Measurements from ENCODE around the gene ASGR1. TPM values are rescaled to one million over a fixed set of nuclear protein-coding genes. Genes with fewer than 3 reads are reported as not detected.

Gene ASGR1
- polyA plus RNA-seq, 1 donor from 2014 or later: 80.2 TPM

- Histone ChIP-seq H2AFZ (ENCODE audit: low read depth, low read length) (no peak overlapping the region), H3K4me2 (ENCODE audit: low read length) (no peak overlapping the region), H3K79me2 (replicated peaks; ENCODE audit: insufficient read depth, low read length) (peaks cover 60% of the 10 kb centered on the region), H3F3A (ENCODE audit: insufficient read depth, low read length, poor library complexity, severe bottlenecking) (peaks cover 4% of the 10 kb centered on the region), H3K27me3 (ENCODE audit: insufficient read depth, low read depth, low read length) (no peaks in the 10 kb centered on the region), H3K9me3 (ENCODE audit: low read length) (no peaks in the 10 kb centered on the region), H3K4me3 (ENCODE audit: low read length) (no peak overlapping the region), H3K36me3 (ENCODE audit: insufficient read depth, low read length) (no peaks in the 10 kb centered on the region), H3K9ac (ENCODE audit: low read length) (peak overlapping the region; percentile 29), H3K9me2 (ENCODE audit: insufficient read depth, low read length) (no peaks in the 10 kb centered on the region), H4K20me1 (ENCODE audit: insufficient read depth) (no peaks in the 10 kb centered on the region), H3K27ac (ENCODE audit: low read length) (peak overlapping the region; percentile 20)
- TF ChIP-seq EP300 (conservative IDR thresholded peaks at IDR 0.05; ENCODE audit: poor library complexity, severe bottlenecking) (no peak), POLR2AphosphoS5 (IDR thresholded peaks at IDR 0.05) (no peak), TAF1 (IDR thresholded peaks at IDR 0.05; ENCODE audit: low read depth) (no peak), RAD21 (conservative IDR thresholded peaks at IDR 0.05) (no peak), SMC3 (conservative IDR thresholded peaks at IDR 0.05; ENCODE audit: poor library complexity) (no peak), MXI1 (conservative IDR thresholded peaks at IDR 0.05; ENCODE audit: poor library complexity, severe bottlenecking) (no peak), EZH2 (IDR thresholded peaks at IDR 0.05; ENCODE audit: borderline replicate concordance, insufficient read depth, low read length, poor library complexity, severe bottlenecking) (no peak)
- TF ChIP-seq, protein P1, sequence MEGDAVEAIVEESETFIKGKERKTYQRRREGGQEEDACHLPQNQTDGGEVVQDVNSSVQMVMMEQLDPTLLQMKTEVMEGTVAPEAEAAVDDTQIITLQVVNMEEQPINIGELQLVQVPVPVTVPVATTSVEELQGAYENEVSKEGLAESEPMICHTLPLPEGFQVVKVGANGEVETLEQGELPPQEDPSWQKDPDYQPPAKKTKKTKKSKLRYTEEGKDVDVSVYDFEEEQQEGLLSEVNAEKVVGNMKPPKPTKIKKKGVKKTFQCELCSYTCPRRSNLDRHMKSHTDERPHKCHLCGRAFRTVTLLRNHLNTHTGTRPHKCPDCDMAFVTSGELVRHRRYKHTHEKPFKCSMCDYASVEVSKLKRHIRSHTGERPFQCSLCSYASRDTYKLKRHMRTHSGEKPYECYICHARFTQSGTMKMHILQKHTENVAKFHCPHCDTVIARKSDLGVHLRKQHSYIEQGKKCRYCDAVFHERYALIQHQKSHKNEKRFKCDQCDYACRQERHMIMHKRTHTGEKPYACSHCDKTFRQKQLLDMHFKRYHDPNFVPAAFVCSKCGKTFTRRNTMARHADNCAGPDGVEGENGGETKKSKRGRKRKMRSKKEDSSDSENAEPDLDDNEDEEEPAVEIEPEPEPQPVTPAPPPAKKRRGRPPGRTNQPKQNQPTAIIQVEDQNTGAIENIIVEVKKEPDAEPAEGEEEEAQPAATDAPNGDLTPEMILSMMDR (IDR thresholded peaks at IDR 0.05; ENCODE audit: poor library complexity, severe bottlenecking): no peak
- TF ChIP-seq, protein P2, sequence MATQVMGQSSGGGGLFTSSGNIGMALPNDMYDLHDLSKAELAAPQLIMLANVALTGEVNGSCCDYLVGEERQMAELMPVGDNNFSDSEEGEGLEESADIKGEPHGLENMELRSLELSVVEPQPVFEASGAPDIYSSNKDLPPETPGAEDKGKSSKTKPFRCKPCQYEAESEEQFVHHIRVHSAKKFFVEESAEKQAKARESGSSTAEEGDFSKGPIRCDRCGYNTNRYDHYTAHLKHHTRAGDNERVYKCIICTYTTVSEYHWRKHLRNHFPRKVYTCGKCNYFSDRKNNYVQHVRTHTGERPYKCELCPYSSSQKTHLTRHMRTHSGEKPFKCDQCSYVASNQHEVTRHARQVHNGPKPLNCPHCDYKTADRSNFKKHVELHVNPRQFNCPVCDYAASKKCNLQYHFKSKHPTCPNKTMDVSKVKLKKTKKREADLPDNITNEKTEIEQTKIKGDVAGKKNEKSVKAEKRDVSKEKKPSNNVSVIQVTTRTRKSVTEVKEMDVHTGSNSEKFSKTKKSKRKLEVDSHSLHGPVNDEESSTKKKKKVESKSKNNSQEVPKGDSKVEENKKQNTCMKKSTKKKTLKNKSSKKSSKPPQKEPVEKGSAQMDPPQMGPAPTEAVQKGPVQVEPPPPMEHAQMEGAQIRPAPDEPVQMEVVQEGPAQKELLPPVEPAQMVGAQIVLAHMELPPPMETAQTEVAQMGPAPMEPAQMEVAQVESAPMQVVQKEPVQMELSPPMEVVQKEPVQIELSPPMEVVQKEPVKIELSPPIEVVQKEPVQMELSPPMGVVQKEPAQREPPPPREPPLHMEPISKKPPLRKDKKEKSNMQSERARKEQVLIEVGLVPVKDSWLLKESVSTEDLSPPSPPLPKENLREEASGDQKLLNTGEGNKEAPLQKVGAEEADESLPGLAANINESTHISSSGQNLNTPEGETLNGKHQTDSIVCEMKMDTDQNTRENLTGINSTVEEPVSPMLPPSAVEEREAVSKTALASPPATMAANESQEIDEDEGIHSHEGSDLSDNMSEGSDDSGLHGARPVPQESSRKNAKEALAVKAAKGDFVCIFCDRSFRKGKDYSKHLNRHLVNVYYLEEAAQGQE (IDR thresholded peaks at IDR 0.05; ENCODE audit: borderline replicate concordance): no peak
Measured at GRCh38 chr17:7208754-7209460, 29.7 kb upstream of the ASGR1 start.

GRCh38 chr17:7208027-7208571 lies 28.9 kb upstream of the ASGR1 start:
- H3K79me2 ChIP-seq (replicated peaks; ENCODE audit: insufficient read depth, low read length): peaks cover 60% of the 10 kb centered on the region
- no peak overlapping the region for H2AFZ ChIP-seq (ENCODE audit: low read depth, low read length)
- no peaks in the 10 kb centered on the region for H3K27me3 ChIP-seq (ENCODE audit: insufficient read depth, low read depth, low read length)
- no peak overlapping the region for H3K4me2 ChIP-seq (ENCODE audit: low read length)
- H3K9me2 ChIP-seq (ENCODE audit: insufficient read depth, low read length): no peaks in the 10 kb centered on the region
- peak overlapping the region; percentile 20 for H3K27ac ChIP-seq (ENCODE audit: low read length)
- no peaks in the 10 kb centered on the region for H4K20me1 ChIP-seq (ENCODE audit: insufficient read depth)
- H3K9me3 ChIP-seq (ENCODE audit: low read length): no peaks in the 10 kb centered on the region
- H3K4me3 ChIP-seq (ENCODE audit: low read length): peak overlapping the region; percentile 13
- H3K9ac ChIP-seq (ENCODE audit: low read length): peak overlapping the region; percentile 29
- no peaks in the 10 kb centered on the region for H3F3A ChIP-seq (ENCODE audit: insufficient read depth, low read length, poor library complexity, severe bottlenecking)
- TF ChIP-seq, protein P2 (IDR thresholded peaks at IDR 0.05; ENCODE audit: borderline replicate concordance): no peak
- TF ChIP-seq, protein P1 (IDR thresholded peaks at IDR 0.05; ENCODE audit: poor library complexity, severe bottlenecking): no peak
- TF ChIP-seq EP300 (conservative IDR thresholded peaks at IDR 0.05; ENCODE audit: poor library complexity, severe bottlenecking): no peak
- no peak for TF ChIP-seq RAD21 (conservative IDR thresholded peaks at IDR 0.05)
- TF ChIP-seq SMC3 (conservative IDR thresholded peaks at IDR 0.05; ENCODE audit: poor library complexity): no peak
- TF ChIP-seq POLR2AphosphoS5 (IDR thresholded peaks at IDR 0.05): no peak
- no peak for TF ChIP-seq TAF1 (IDR thresholded peaks at IDR 0.05; ENCODE audit: low read depth)
- no peak for TF ChIP-seq MXI1 (conservative IDR thresholded peaks at IDR 0.05; ENCODE audit: poor library complexity, severe bottlenecking)
- no peak for TF ChIP-seq EZH2 (IDR thresholded peaks at IDR 0.05; ENCODE audit: borderline replicate concordance, insufficient read depth, low read length, poor library complexity, severe bottlenecking)
- no peaks in the 10 kb centered on the region for H3K36me3 ChIP-seq (ENCODE audit: insufficient read depth, low read length)
